B cell (primary cell): ENCODE measurements around the gene RAB8B. TPM values are rescaled to one million over a fixed set of nuclear protein-coding genes. Genes with fewer than 3 reads are reported as not detected.

Experiments used
- ATAC-seq: fragments of 200-7000 bp; cut with Tn5 transposase; one replicate; pipeline ENCODE4 v1.10.0; 2021; ENCODE audit warnings: low read depth, mild to moderate bottlenecking, moderate number of reproducible peaks, moderate library complexity
- CTCF ChIA-PET: fragments of 350-600 bp; sonication (Branson Sonifier 250); formaldehyde crosslinking; loops from one replicate; lab custom pipeline; 2021; ENCODE audit warnings: antibody characterized with exemption, inconsistent platforms; lab: Charles Lee
- POLR2A ChIA-PET: fragments of 350-600 bp; sonication (Branson Sonifier 250); formaldehyde crosslinking; loops from one replicate; lab custom pipeline; 2021; ENCODE audit warnings: antibody characterized with exemption; lab: Charles Lee
- DNase-seq: peaks from one replicate; pipeline ENCODE4 v3.0.0; 2013
- H2AFZ ChIP-seq: 2 replicates; pipeline ENCODE4 v1.6.1; 2012; ENCODE audit warnings: mild to moderate bottlenecking, low read depth, low read length; ENCODE audit not compliant: insufficient read depth, poor library complexity, severe bottlenecking
- H3K27ac ChIP-seq, 2 donors: 1 replicate in 1 of 2; 2 replicates in 1 of 2; pipeline ENCODE4 v1.5.1; 2012 to 2013; ENCODE audit warnings: low read length in 2 of 2, mild to moderate bottlenecking in 2 of 2, moderate library complexity in 1 of 2
- H3K27me3 ChIP-seq, 4 experiments: fragments of 200-600 bp in 1 of 4; sonication (generic) in 1 of 4; replicated peaks in 1 of 4; 1 replicate in 2 of 4; 2 replicates in 2 of 4; pipeline versions ENCODE4 v1.6.1 to v1.7.0; 2013 to 2016; ENCODE audit warnings: low read length in 3 of 4, mild to moderate bottlenecking in 2 of 4, mixed read lengths in 1 of 4, moderate library complexity in 1 of 4; ENCODE audit not compliant: insufficient read depth in 4 of 4, control insufficient read depth in 3 of 4; ENCODE audit errors: control extremely low read depth in 1 of 4
- H3K36me3 ChIP-seq, 2 experiments: replicated peaks in 1 of 2; 1 replicate in 1 of 2; 2 replicates in 1 of 2; pipeline versions ENCODE4 v1.6.1 to v1.7.1; 2013; ENCODE audit warnings: low read length in 1 of 2; ENCODE audit not compliant: insufficient read depth in 2 of 2, control insufficient read depth in 1 of 2; ENCODE audit errors: control extremely low read depth in 1 of 2, extremely low read depth in 1 of 2
- H3K4me1 ChIP-seq, 2 donors: fragments of 200-600 bp in 1 of 2; sonication (generic) in 1 of 2; 1 replicate in 1 of 2; 2 replicates in 1 of 2; pipeline versions ENCODE4 v1.5.1 to v1.6.1; 2013 to 2017; ENCODE audit warnings: low read length in 2 of 2; ENCODE audit not compliant: control insufficient read depth in 2 of 2, insufficient read depth in 2 of 2
- H3K4me2 ChIP-seq: replicated peaks from 2 replicates; pipeline ENCODE3; 2012; ENCODE audit warnings: mild to moderate bottlenecking, low read depth, low read length; ENCODE audit not compliant: poor library complexity, severe bottlenecking
- H3K4me3 ChIP-seq, 5 experiments: fragments of 200-600 bp in 1 of 5; sonication (generic) in 1 of 5; 1 replicate in 3 of 5; 2 replicates in 2 of 5; pipeline versions ENCODE4 v1.5.1 to v1.7.0; 2011 to 2016; ENCODE audit warnings: low read length in 4 of 5, mild to moderate bottlenecking in 4 of 5, low read depth in 2 of 5, control low read depth in 1 of 5, moderate library complexity in 1 of 5; ENCODE audit not compliant: insufficient read depth in 1 of 5; ENCODE audit errors: control extremely low read depth in 1 of 5, extremely low read depth in 1 of 5
- H3K79me2 ChIP-seq: fragments of 200-600 bp; sonication (generic); one replicate; pipeline ENCODE4 v1.6.0; 2016; ENCODE audit warnings: low read length; ENCODE audit not compliant: control insufficient read depth, insufficient read depth
- H3K9ac ChIP-seq: fragments of 200-600 bp; sonication (generic); 2 replicates; pipeline ENCODE4 v1.6.1; 2017; ENCODE audit warnings: mild to moderate bottlenecking, low read length, moderate library complexity
- H3K9me3 ChIP-seq, 3 donors: one replicate each; pipeline versions ENCODE4 v1.6.1 to v1.7.1; 2013; ENCODE audit warnings: low read length in 2 of 3; ENCODE audit not compliant: control insufficient read depth in 2 of 3, insufficient read depth in 1 of 3; ENCODE audit errors: control extremely low read depth in 1 of 3
- H4K20me1 ChIP-seq: 2 replicates; pipeline ENCODE4 v1.6.0; 2012; ENCODE audit warnings: mild to moderate bottlenecking, low read length; ENCODE audit not compliant: insufficient read depth, control insufficient read depth, poor library complexity, severe bottlenecking
- H3K27ac Mint-ChIP-seq: one replicate; pipeline ENCODE4 v1.8.0; 2021; ENCODE audit warnings: mixed read lengths
- H3K27me3 Mint-ChIP-seq: one replicate; pipeline ENCODE4 v1.8.0; 2021; ENCODE audit warnings: mixed read lengths
- H3K4me1 Mint-ChIP-seq: one replicate; pipeline ENCODE4 v1.8.0; 2021; ENCODE audit warnings: mixed read lengths
- H3K4me3 Mint-ChIP-seq: one replicate; pipeline ENCODE4 v1.8.0; 2021; ENCODE audit warnings: mixed read lengths
- H3K9me3 Mint-ChIP-seq: one replicate; pipeline ENCODE4 v1.8.0; 2022; ENCODE audit warnings: mixed read lengths; ENCODE audit not compliant: insufficient read depth
- CTCF ChIP-seq: fragments of 200-600 bp; IDR thresholded peaks from one replicate; pipeline ENCODE4 v1.8.0; 2022; ENCODE audit warnings: antibody characterized with exemption, mild to moderate bottlenecking
- EZH2 ChIP-seq: IDR thresholded peaks from 2 replicates; pipeline ENCODE4 v1.6.1; 2012; ENCODE audit warnings: borderline replicate concordance, low read depth, mild to moderate bottlenecking, moderate library complexity, low read length; ENCODE audit not compliant: insufficient read depth, poor library complexity, severe bottlenecking
- WGBS: methylation state at CpG from one replicate; pipeline ENCODE4 v1.1.5; 2013; ENCODE audit warnings: missing lambda C conversion rate; ENCODE audit not compliant: insufficient coverage; 5-methylcytosine and 5-hydroxymethylcytosine counted together
- intact Hi-C: fragments of 100-400 bp; cut with micrococcal nuclease; formaldehyde crosslinking; loops from one replicate; pipeline ENCODE4 v1.10.0; 2022
- polyA plus RNA-seq: library from polyadenylated mRNA; depleted of rRNA; stranded (reverse); fragments of >200 nt; gene quantifications from 2 replicates; pipeline ENCODE4 v1.2.3, GENCODE V29; 2012
- total RNA-seq, 2 donors: library from RNA; stranded (reverse); fragments of 120-200 nt in 1 of 2; gene quantifications; 1 replicate in 1 of 2; 2 replicates in 1 of 2; pipeline versions ENCODE4 v1.2.3 to v1.2.4, GENCODE V29; 2013 to 2022

Gene RAB8B
- total and polyA plus RNA-seq, 2 donors (not counting 1 experiment from before 2014, with no cell fraction given) = 9.6 to 61.3 TPM

- DNase-seq = no peak
- POLR2A ChIA-PET = interaction anchor here (0.6 kb wide), 1 partner anchor 392 kb away, joined by 4 read pairs; no protein-coding TSS in a partner anchor
- H3K4me1 ChIP-seq = peaks cover 14 to 19% of the 10 kb centered on the region in 2 donors
- CTCF ChIA-PET = interaction anchor here (0.5 to 1.4 kb wide), 3 partner anchors 26 to 252 kb away, joined by 3 to 4 read pairs (median 3); no protein-coding TSS in a partner anchor
- no peak overlapping the region for H3K4me3 ChIP-seq
- H3K9me3 Mint-ChIP-seq = no peaks in the 10 kb centered on the region
- no peaks in the 10 kb centered on the region for H3K27me3 Mint-ChIP-seq
- H3K9ac ChIP-seq = no peak overlapping the region
- no peak overlapping the region for H2AFZ ChIP-seq
- H3K27ac ChIP-seq = no peak overlapping the region
- H3K27ac Mint-ChIP-seq = no peak overlapping the region
- ATAC-seq = no peak
- H3K79me2 ChIP-seq = peaks cover 94% of the 10 kb centered on the region
- H3K36me3 ChIP-seq = peaks cover 0 to under 1% of the 10 kb centered on the region in 2 experiments
- H3K4me3 Mint-ChIP-seq = no peak overlapping the region
- intact Hi-C loops = no loop called here
- TF ChIP-seq CTCF (no peak), EZH2 (no peak)
- H3K9me3 ChIP-seq = no peaks in the 10 kb centered on the region
- peaks cover 70% of the 10 kb centered on the region for H4K20me1 ChIP-seq
- WGBS = no CpG with 5 or more reads among the region's 5 CpGs
- no peak overlapping the region for H3K4me2 ChIP-seq
- H3K27me3 ChIP-seq = no peaks in the 10 kb centered on the region
- peaks cover 46% of the 10 kb centered on the region for H3K4me1 Mint-ChIP-seq
Observed at GRCh38 chr15:63218100-63218808, 28.8 kb downstream of the RAB8B start.

GRCh38 chr15:63219196-63219710, 29.8 kb downstream of the RAB8B start:
- H3K27ac ChIP-seq = no peak overlapping the region
- peaks cover 0 to 4% of the 10 kb centered on the region in 2 experiments for H3K36me3 ChIP-seq
- H3K27ac Mint-ChIP-seq = no peak overlapping the region
- no peaks in the 10 kb centered on the region for H3K27me3 ChIP-seq
- no peak overlapping the region for H2AFZ ChIP-seq
- TF ChIP-seq EZH2 (no peak), CTCF (no peak)
- H3K4me3 ChIP-seq = no peak overlapping the region
- no peak overlapping the region for H3K9ac ChIP-seq
- peaks cover 61% of the 10 kb centered on the region for H4K20me1 ChIP-seq
- no CpG with 5 or more reads among the region's 3 CpGs for WGBS
- intact Hi-C loops = no loop called here
- no peaks in the 10 kb centered on the region for H3K9me3 ChIP-seq
- ATAC-seq = no peak
- ChIA-PET CTCF (no interaction called here), POLR2A (no interaction called here)
- peaks cover 43% of the 10 kb centered on the region for H3K4me1 Mint-ChIP-seq
- peaks cover 5 to 11% of the 10 kb centered on the region in 2 donors for H3K4me1 ChIP-seq
- no peak overlapping the region for H3K4me2 ChIP-seq
- H3K27me3 Mint-ChIP-seq = no peaks in the 10 kb centered on the region
- H3K9me3 Mint-ChIP-seq = no peaks in the 10 kb centered on the region
- H3K4me3 Mint-ChIP-seq = no peak overlapping the region
- peaks cover 93% of the 10 kb centered on the region for H3K79me2 ChIP-seq
- no peak for DNase-seq
